Hepatocyte (in vitro differentiated cells): ENCODE measurements around the gene NPTX1.

Source experiments
- CTCF ChIP-seq: fragments of 200-600 bp; sonication (generic); IDR thresholded peaks from 2 replicates; pipeline ENCODE4 v1.5.1; 2016; ENCODE audit warnings: antibody characterized with exemption, mild to moderate bottlenecking; ENCODE audit not compliant: poor library complexity
- EZH2 ChIP-seq: fragments of 200-600 bp; sonication (generic); IDR thresholded peaks from 2 replicates; pipeline ENCODE4 v1.6.1; 2016; ENCODE audit warnings: antibody characterized with exemption, mild to moderate bottlenecking, borderline replicate concordance
- EZH2phosphoT487 ChIP-seq: fragments of 200-600 bp; sonication (generic); IDR thresholded peaks from one replicate; pipeline ENCODE4 v1.6.1; 2018; ENCODE audit warnings: antibody characterized with exemption, mild to moderate bottlenecking, low read depth, moderate library complexity; ENCODE audit not compliant: unreplicated experiment, severe bottlenecking

DNA sequence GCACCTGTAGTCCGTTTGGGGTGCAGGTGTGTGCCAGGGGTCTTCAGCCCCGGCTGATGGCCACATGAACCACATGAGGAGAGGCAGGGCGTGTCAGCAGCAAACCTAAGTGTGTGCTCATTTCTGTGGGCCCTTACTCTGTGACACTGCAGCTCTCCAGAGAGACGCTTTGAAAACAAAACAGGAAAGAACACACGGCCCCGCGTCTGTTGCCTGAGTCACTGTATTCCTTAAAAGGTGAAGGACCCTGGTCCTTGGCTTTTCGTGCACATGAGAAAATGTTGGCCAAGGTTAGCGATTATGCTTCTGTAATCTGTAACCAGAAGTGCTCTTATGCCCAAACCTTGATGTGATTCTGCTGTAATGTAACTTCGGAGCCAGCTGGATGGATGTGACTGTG is 38.9 kb downstream of the NPTX1 start:
- TF ChIP-seq EZH2phosphoT487 (no peak), CTCF (no peak), EZH2 (no peak)
